Activated naive CD4-positive, alpha-beta T cell (primary cell): Measurements from ENCODE around the gene ADGRL3.
"Not testable (repeated sequence)": the region's sequence is repeated elsewhere in the genome, so short reads cannot be mapped to it uniquely, and the experiment has no call there.

Source experiments
- DNase-seq, 4 experiments: peaks; one replicate each; lab custom pipeline; 2025; lab: John Stamatoyannopoulos, UW

The ADGRL3 gene

DNA sequence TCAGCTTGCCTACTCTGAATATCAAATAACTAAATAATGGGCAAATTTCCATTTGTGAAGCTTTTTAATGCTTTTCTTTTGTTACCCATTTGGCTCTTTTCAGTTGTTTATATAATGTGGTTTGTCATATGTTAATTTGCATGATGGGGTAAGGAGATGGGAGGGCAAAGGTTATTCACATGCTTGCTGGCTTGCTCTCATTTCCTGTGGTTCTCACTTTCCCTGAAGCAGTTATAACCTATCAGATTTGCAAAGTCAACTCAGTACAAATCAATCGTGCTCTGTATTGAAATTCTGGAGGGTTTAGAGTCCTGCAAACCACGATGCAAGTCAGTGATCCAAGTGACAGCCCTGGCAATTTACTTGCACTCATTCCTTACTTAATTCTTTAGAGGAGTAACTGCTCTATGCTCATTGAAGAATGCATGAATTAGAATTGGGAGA, 711.2 kb downstream of the ADGRL3 start:
- no peak for DNase-seq

DNA sequence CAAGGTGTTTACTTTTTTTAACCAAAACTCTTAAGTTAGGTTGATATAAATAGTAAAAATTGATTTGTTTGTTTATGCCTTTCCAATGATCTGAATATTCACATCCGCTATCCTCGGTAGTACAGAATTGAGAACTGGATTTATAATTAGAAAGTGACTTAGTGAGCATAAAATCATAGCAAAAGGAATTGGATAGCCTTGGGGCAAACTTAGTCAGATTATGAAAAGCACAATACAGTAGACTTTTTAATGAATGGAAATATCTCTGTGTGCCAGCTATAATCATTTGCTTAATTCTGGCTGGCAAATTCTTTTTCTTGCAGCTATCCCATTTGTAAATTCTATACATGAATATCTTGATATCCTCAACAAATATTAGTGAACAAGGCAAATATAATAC, 713.5 kb downstream of the ADGRL3 start:
- no peak for DNase-seq

DNA sequence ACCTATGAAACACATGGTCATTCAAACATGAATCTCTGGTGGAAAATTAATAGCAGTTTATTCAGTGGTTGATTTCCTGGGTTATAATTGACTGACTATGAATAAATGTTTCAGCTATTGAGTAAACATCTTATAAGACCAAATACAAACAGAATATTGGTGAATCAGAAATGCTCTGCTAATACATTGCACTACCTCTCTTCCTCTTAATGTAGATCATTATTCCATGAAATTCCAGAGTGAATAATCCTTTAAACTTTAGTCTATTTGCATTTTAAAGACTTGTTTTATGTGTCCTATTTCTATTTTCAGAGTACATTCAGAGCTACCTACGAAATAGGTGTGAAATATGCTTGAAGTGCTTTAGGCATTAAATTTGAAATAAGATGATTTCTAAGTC, 715.4 kb downstream of the ADGRL3 start:
- DNase-seq = no peak

DNA sequence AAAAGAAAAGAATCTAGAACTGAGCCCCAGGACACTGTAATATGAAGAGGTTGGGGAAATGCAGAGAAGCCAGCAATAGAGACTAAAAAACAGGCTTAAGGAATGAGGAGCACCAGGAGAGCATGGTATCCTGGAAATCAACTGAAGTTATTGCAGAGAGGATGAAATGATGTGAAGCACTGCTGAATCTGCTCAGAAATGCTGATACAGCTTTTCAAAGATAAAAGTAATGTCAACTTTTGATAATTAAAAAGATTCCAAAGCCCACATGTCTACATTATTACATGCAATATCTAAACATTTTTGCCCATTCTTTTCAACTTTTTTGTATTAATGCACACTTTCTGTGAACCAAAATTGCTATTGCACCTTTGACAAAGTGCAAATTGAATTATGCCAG, 718.4 kb downstream of the ADGRL3 start:
- no peak for DNase-seq

DNA sequence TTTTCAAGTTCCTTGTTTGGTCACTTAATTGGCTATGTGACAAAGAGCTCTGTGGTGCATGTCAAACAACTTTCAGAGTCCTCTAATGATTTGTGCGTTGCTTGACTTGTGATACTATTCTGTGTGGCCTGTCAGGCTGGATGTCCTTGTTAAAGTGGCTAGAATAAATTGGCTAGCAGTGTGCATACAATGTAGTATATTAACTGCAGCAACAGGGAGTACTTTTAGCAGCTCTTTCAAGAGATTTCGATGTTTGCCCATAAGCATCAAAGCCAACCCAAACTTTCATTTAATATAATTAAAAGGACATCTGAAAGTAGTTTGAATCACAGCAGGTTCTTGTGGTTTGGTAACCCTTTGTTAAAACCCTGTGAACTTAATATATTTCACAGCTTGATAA, 718.9 kb downstream of the ADGRL3 start:
- DNase-seq = no peak

DNA sequence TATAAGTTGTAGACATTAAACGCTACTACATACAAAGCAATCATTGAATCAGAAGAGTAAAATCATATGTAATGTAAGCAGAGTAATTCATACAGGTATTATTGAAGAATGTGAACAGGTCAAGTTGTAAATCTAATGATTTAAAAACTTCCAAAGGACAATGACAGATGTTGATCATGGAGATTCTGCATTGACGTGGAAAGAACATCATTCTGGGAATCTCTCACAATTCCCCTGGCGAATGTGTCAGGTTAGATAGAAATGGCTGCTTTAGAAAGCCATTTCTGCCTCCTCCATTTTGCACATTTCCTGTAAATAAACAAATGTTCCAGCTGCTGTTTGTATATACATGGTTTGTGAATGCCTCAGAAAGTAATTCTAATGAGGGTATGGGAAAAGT, 719.4 kb downstream of the ADGRL3 start:
- no peak for DNase-seq

DNA sequence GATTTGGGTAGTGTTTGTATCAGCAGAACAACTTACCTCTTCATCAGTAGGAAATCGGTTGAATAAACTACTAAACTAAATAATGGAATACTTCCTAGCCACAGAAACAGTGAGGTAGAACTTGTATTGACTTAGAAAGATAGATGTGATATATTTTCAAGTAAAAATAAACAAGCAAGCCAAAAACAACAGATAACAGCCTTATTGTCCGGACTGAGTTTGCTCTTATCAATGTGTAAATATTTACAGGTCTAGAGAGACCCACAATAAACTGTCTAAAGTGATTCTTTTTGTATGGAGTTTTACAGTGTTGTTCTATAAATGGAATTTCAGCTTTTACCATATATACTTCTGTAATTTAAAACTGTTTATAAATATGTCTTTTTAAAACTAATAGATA, 721.8 kb downstream of the ADGRL3 start:
- no peak for DNase-seq

DNA sequence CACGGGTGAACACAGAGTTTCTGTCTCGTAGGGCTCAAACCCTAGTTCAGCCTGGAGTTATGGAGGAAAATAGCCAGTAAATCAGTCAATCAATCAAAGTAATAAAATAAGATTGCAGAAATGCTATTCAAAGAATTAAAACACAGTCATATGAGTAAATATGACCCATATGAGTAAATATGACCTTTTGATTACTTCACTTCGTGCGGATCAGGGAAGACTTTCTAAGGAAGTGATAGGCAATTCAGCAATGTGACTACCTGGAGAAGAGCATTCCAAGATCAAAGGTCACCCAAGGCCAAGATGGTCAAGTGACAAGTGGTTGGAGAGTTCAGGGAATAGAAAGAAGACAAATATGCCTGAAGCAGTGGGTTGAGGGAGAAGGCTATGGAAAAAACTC, 722.6 kb downstream of the ADGRL3 start:
- DNase-seq = no peak

DNA sequence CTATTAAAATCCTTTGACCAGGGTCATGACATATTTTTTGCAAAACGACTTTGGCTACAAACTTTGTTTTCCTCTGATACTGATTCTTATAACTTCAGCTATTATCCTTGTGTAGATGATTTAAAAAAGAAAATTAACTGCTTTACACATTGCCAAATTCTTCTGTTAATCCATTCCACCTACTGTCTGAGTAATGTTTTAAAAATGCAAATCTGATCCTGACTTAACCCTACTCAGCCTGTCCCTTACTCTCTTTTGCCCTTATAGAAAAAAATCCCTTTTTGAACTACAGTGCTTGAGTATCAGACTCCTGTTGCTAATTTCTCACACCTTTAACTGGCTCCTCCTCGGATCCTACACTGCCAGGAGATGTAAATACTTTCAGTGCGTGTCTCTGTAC, 723.1 kb downstream of the ADGRL3 start:
- no peak for DNase-seq

DNA sequence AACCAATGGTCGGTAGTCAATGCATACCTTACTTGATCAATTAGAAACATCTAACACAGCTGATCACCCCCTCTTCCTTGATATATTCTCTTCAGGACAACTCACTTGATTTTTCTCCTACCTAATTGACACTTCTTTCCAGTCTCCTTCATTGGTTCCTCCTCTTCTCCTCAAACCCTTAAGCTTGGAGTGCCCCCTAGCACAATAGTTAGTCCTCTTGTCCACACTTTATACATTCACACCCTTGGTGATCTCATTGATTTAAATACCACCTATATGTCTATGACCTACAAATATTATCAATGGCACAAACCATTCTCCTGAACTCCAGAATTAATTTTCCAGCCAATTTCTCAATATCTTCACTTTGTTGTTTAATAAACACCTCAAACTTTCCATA, 724.0 kb downstream of the ADGRL3 start:
- DNase-seq = no peak

DNA sequence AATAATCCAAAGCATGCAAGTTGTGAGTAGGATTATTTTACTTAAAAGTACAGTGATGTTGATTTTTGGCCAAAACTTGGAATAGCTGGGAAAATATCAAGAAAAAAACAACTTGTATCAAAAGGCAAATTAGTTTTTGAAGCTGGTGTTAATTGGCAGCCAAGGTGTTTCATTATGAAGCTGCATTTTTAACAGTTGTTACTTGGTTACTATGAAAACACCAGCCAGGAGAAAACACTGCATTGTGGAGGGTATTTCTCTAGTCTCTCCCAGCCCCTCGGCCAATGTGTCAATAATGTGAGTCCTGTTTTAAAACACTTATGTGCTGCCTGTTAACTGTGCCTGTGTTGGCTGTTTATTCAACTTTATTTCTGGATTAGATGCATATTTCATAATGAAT, 733.4 kb downstream of the ADGRL3 start:
- DNase-seq = no peak

DNA sequence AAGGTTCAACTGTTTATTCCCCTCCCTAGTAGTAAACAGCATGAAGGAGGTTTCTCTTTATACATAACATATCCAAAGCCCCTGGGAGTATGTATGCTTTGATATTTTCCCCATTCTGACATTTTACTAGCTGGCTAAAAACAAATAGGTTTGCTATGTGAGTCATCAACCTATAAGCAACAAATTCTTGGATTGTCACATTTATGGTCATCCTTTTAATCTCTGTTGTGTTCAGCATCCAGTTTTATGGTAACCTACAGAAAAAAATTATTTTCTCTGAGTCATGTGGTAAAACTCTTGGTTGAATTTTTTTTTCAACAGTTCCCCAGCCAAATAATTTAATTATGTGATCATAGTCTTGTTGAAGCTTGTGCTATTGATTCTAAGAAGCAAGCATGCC, 734.1 kb downstream of the ADGRL3 start:
- DNase-seq = no peak

DNA sequence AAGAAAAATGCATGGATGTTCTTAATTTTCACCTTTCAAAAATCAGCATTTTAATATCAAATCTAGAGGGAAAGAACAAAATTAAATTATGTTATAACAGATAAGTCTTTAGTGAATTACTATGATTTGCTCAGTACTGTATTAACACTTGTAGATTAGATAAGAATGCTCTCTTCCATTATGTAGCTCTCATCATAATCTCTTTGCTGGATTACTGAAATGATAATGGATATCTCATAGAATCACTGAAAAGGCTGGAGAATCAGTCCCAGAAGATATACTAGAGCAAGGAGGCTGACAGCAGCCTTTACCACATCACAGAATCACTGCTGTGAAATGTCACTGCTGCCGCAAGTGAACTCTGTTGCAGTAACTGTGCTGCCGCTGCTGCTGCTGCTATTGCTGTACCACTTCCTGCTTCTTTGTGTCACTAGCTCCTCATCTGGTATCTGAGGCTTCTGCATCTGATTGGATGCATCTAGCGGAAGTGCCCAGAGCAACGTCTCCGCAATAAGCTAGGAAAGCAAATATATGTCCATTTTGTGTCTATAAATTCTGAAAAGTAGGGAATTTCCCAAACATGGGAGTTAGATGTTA, 738.2 kb downstream of the ADGRL3 start:
- DNase-seq = no peak

DNA sequence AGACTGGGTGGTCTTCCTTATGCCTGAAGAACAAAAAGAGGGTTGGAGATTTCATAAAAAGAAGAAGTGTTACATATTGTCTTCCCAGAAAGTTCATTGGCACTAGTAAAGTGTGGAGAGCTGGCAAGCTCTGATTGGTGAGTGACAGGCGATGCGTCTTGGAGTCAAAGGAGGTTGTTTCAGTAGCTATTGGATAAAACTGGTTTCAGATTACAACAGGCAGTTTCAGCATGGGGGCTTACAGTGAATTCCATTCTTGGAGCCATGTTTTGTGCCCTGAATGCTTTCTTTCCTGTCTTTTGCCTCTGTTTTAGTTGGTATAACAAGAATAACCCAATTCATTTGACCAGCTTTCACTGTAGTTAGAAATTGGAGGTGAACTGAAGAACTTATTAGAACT, 750.5 kb downstream of the ADGRL3 start:
- no peak for DNase-seq

DNA sequence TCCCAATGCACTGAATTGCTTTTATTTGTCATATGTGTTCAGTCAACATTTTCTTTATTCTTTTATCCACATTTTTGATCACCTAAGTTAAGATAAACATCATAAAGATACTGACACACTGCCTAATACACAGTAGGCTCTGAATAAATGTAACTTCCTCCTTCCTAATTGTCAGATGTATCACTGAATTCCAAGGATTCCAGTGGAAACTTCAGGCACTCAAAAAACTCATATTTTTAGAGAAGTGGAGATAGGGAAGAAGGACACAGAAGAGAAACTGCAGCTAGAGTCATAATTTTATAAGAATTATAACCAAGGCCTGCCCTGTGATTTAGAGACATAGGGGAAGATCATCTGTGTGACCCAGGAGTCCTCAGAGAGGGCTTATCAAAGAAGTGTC, 753.3 kb downstream of the ADGRL3 start:
- no peak for DNase-seq

DNA sequence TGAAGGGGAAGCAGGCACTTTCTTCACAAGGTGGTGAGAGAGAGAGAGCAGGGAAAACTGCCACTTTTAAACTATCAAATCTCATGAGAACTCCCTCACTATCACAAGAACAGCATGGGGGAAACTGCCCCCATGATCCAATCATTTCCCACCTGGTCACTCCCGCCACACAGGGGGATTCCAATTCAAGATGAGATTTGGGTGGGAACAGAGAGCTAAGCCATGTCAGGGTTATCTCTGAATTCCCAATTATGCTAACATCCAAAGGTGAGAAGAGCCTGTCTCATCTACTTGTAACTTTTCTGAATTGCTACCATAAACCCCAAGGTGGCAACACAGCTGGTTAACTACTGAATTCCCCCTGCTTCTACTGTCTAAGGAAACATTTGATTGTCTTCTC, 758.5 kb downstream of the ADGRL3 start:
- no peak for DNase-seq

DNA sequence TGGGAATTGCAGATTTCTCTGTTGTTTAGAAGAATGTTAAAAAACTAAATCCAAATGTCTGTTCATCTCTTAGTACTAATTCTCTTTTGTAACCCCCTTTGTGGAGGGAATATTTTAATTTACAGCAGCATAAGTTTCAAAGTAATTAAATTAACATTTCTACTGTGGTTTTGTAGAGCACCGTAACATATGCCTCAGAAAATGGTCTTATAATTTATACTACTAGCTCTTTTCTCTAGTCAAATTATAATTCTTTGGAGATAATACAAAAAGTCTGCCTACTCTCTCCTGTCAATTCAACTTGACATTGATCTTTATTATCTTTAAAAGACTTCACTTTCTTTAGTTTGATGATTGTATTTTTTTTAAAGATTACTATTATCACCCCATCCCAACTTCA, 759.0 kb downstream of the ADGRL3 start:
- DNase-seq = no peak

DNA sequence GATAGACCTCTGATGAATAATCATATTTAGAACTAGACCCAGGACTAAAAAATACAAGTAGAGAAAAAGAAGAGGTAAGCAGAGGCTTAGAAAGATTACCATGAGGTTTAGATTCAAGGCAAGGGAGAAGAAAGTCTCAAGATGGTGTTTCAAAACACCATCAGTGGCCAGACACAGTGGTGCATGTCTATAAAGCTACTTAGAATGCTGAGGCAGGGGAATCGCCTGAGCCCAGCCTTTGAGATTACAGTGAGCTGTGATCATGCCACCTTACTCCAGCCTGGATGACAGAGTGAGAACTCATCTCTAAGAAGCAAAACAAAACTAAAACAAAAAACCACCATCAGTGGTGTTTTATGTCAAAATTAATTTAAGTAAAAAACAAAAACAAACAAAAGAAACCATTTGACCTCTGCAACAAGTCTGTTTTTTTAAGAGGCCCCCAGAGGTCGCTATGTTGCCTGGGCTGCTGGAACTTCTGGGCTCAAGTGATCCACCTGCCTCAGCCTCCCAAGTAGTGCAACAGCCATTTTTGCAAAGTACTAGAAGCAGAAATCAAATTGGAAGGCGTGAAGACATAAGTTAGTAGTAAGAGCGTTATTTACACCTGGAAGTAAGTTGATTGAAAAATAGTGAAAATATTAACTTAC, 784.3 kb downstream of the ADGRL3 start:
- DNase-seq = no peak

DNA sequence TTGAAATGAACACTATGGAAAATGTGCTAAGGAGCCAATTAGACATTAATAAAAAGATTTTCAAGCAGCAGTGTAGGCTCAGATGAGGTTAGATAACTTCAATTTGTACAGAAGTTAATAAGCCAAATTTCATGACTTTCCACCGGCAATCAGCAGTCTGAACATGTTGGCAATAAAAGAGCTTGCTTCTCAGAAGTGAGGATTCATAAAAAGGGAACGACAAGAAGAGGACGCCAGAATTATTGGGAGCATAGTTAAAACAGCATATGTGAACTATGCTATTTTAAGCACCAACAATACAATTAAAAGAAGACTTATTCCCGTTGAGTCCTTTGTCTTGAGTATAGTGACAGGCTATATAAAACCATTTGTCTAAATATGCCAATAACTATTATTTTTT, 785.3 kb downstream of the ADGRL3 start:
- no peak for DNase-seq

DNA sequence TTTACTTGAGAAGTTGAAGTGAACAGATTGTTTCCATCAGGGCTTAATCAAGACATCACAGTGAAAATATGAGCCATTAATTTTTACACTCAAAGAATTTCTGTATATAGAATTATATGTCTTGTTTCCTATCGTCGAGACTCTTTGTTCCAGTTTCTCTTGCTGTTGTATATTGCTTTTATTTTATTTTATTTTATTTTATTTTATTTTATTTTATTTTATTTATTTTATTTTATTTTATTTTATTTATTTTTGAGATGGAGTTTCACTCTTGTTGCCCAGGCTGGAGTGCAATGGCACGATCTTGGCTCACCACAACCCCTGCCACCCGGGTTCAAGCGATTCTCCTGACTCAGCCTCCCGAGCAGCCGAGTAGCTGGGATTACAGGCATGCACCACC, 786.8 kb downstream of the ADGRL3 start:
- DNase-seq = not testable (repeated sequence)

DNA sequence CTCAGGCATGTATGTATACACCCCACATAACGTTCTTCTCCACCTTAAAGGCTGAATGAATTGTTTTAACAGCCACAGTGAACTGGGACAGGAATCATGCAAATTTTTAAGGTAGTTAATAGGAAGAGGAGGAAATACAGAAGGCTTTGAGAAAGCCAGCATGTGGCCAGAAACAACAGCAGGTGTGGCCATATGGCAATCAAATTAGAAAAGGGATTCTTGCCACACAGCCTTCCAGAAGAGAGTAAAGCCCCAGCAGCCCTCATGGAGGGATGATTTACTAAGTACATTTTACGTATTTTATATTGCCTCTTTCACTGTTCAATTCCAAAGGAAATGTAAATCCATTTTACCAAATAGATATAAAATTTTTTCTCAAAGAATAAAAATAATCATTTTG, 792.2 kb downstream of the ADGRL3 start:
- DNase-seq = no peak

DNA sequence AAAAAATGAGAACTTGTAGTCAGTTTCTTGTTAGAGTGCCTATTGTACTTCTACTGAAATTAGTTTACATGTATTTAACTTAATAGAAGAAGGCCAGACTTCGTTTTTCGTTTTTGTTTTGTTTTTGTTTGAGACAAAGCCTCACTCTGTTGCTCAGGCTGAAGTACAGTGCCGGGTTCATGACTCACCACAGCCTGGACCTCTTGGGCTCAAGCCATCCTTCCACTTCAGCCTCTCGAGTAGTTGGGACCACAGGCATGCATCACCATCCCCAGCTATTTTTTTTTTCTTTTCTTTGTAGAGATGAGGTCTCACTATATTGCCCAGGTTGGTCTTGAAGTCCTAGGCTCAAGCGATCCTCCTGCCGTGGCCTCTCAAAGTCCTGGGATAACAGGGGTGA, 793.9 kb downstream of the ADGRL3 start:
- DNase-seq = no peak

DNA sequence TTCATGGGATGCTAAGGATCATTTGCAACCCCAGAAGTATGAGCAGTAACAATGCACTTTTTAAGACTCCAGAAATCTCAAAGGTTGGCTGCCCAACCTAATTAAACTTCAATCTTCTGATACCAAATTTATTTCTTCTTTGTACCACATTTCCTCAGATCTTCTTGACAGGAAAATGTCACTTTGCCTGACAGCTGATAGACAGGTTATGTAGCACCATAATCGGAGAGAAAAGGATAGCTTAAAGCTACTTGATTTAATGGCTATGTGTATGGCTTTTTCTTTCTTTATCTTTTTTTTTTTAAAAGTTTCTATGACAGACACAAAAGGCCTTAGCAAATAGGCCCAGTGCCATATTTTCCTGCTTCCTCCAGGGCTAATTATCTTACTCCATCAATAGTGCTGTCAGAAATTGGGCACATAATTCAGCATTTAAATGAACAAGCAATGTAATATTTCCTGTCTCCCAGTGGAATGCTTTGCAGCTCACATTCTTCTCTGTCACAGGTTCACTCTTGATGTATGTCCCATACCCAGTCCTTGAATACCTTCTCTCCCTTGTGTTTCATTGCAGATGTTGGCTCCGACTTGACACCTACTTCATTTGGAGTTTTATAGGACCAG, 795.7 kb downstream of the ADGRL3 start:
- DNase-seq = no peak

DNA sequence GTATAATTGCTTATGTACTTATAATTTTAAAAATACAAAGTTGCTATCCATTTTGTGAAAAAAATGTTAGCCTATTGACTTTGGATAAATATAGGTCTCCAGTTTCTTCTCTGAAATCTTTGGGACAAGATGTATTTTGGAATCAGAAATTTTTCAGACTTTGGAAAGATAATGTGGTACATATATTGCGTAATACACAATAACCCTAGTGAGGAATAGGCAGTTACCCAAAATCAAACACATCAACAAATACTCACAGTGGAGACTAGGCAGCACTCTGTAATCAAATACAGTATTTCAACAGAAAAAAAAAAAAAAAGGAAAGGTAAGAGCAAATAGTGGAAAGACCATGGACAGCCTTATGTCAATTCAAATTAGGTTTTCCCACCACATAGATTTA, 796.8 kb downstream of the ADGRL3 start:
- no peak for DNase-seq
